H9 (cell line): ENCODE results near the gene STX1A. TPM values are rescaled to one million over a fixed set of nuclear protein-coding genes. Genes with fewer than 3 reads are reported as not detected.

Source experiments
- DNase-seq: peaks from one replicate; pipeline ENCODE4 v3.0.0-alpha.2; 2017
- H2AFZ ChIP-seq: one replicate; pipeline ENCODE4 v1.6.1; 2013; ENCODE audit warnings: mild to moderate bottlenecking, low read length, control low read depth, moderate library complexity
- H2AK5ac ChIP-seq: 2 replicates; pipeline ENCODE4 v1.6.1; 2013; ENCODE audit warnings: low read length, control low read depth, mixed read lengths; ENCODE audit not compliant: insufficient read length
- H2BK120ac ChIP-seq: one replicate; pipeline ENCODE4 v1.6.1; 2013; ENCODE audit warnings: low read depth, mild to moderate bottlenecking, low read length, control low read depth, inconsistent platforms; ENCODE audit not compliant: poor library complexity, severe bottlenecking
- H2BK12ac ChIP-seq: 2 replicates; pipeline ENCODE4 v1.6.1; 2013; ENCODE audit warnings: low read length, control low read depth, mixed read lengths, low read depth; ENCODE audit not compliant: insufficient read length
- H2BK15ac ChIP-seq: 2 replicates; pipeline ENCODE4 v1.6.1; 2013; ENCODE audit warnings: low read depth, low read length, control low read depth
- H2BK20ac ChIP-seq: one replicate; pipeline ENCODE4 v1.6.1; 2013; ENCODE audit warnings: low read depth, mild to moderate bottlenecking, low read length, control low read depth, inconsistent platforms; ENCODE audit not compliant: poor library complexity, severe bottlenecking
- H2BK5ac ChIP-seq: 2 replicates; pipeline ENCODE4 v1.6.1; 2013; ENCODE audit warnings: low read length, control low read depth, mixed read lengths; ENCODE audit not compliant: insufficient read length
- H3K14ac ChIP-seq: 2 replicates; pipeline ENCODE4 v1.6.1; 2013; ENCODE audit warnings: low read length, control low read depth; ENCODE audit not compliant: insufficient read depth
- H3K18ac ChIP-seq: 2 replicates; pipeline ENCODE4 v1.6.1; 2013; ENCODE audit warnings: low read depth, mild to moderate bottlenecking, mixed read lengths, low read length, control low read depth; ENCODE audit not compliant: insufficient read length
- H3K23ac ChIP-seq: 2 replicates; pipeline ENCODE4 v1.6.1; 2013; ENCODE audit warnings: low read length, control low read depth, mixed read lengths, low read depth; ENCODE audit not compliant: insufficient read length
- H3K23me2 ChIP-seq: 2 replicates; pipeline ENCODE4 v1.6.1; 2013; ENCODE audit warnings: low read depth, mild to moderate bottlenecking, mixed read lengths, low read length, control low read depth; ENCODE audit not compliant: insufficient read length, poor library complexity, severe bottlenecking
- H3K27ac ChIP-seq: 2 replicates; pipeline ENCODE4 v1.5.1; 2013; ENCODE audit warnings: low read length, control low read depth, mixed read lengths, low read depth; ENCODE audit not compliant: insufficient read length
- H3K27me3 ChIP-seq: 2 replicates; pipeline ENCODE4 v1.6.1; 2013; ENCODE audit warnings: low read length, control low read depth, inconsistent platforms; ENCODE audit not compliant: insufficient read depth
- H3K4ac ChIP-seq: 2 replicates; pipeline ENCODE4 v1.6.1; 2013; ENCODE audit warnings: low read depth, mild to moderate bottlenecking, control low read depth, inconsistent platforms, low read length, moderate library complexity
- H3K4me1 ChIP-seq: 2 replicates; pipeline ENCODE4 v1.6.1; 2013; ENCODE audit warnings: low read length, control low read depth, inconsistent platforms; ENCODE audit not compliant: insufficient read depth
- H3K4me2 ChIP-seq: 2 replicates; pipeline ENCODE4 v1.6.1; 2013; ENCODE audit warnings: low read length, control low read depth, mixed read lengths; ENCODE audit not compliant: insufficient read length, insufficient read depth
- H3K56ac ChIP-seq: 2 replicates; pipeline ENCODE4 v1.6.1; 2013; ENCODE audit warnings: low read depth, mild to moderate bottlenecking, mixed read lengths, low read length, control low read depth; ENCODE audit not compliant: insufficient read length
- H3K79me1 ChIP-seq: 2 replicates; pipeline ENCODE4 v1.6.1; 2013; ENCODE audit warnings: low read depth, mild to moderate bottlenecking, moderate library complexity, low read length, control low read depth, inconsistent platforms; ENCODE audit not compliant: insufficient read depth, poor library complexity, severe bottlenecking
- H3K79me2 ChIP-seq: 2 replicates; pipeline ENCODE4 v1.6.1; 2013; ENCODE audit warnings: low read length, control low read depth, inconsistent platforms; ENCODE audit not compliant: insufficient read depth
- H3K9ac ChIP-seq: 2 replicates; pipeline ENCODE4 v1.6.1; 2013; ENCODE audit warnings: low read length, control low read depth, mixed read lengths; ENCODE audit not compliant: insufficient read length; ENCODE audit errors: extremely low read depth
- H3K9me3 ChIP-seq: one replicate; pipeline ENCODE4 v1.6.1; 2013; ENCODE audit warnings: low read depth, low read length, inconsistent platforms; ENCODE audit not compliant: control insufficient read depth
- H3T11ph ChIP-seq: one replicate; pipeline ENCODE4 v1.6.1; 2013; ENCODE audit warnings: mild to moderate bottlenecking, low read length, control low read depth, inconsistent platforms
- H4K20me1 ChIP-seq: one replicate; pipeline ENCODE4 v1.6.1; 2013; ENCODE audit not compliant: control insufficient read depth, insufficient read length, insufficient read depth
- H4K5ac ChIP-seq: 2 replicates; pipeline ENCODE4 v1.6.1; 2013; ENCODE audit warnings: low read depth, mild to moderate bottlenecking, mixed read lengths, low read length, control low read depth; ENCODE audit not compliant: insufficient read length
- H4K8ac ChIP-seq: replicated peaks from 2 replicates; pipeline ENCODE4 v1.6.1; 2013; ENCODE audit warnings: low read length, control low read depth, mixed read lengths, low read depth; ENCODE audit not compliant: insufficient read length
- H4K91ac ChIP-seq: 2 replicates; pipeline ENCODE4 v1.6.1; 2013; ENCODE audit warnings: low read depth, mild to moderate bottlenecking, moderate library complexity, mixed read lengths, low read length, control low read depth; ENCODE audit not compliant: insufficient read length
- H3K27ac Mint-ChIP-seq, 3 experiments: 2 replicates in 2 of 3; 3 replicates in 1 of 3; pipeline ENCODE4 v1.8.0; 2020 to 2021; ENCODE audit warnings: mixed read lengths in 3 of 3, mild to moderate bottlenecking in 1 of 3, moderate library complexity in 1 of 3
- H3K27me3 Mint-ChIP-seq: 2 replicates; pipeline ENCODE4 v1.8.0; 2021; ENCODE audit warnings: low read depth, mild to moderate bottlenecking, moderate library complexity, mixed read lengths
- H3K36me3 Mint-ChIP-seq, 3 experiments: 2 replicates in 2 of 3; 3 replicates in 1 of 3; pipeline ENCODE4 v1.8.0; 2020 to 2021; ENCODE audit warnings: low read depth in 3 of 3, mixed read lengths in 3 of 3; ENCODE audit not compliant: insufficient read depth in 1 of 3
- H3K4me1 Mint-ChIP-seq, 2 experiments: 2 replicates each; pipeline ENCODE4 v1.8.0; 2020; ENCODE audit warnings: mixed read lengths in 2 of 2
- H3K4me3 Mint-ChIP-seq, 2 experiments: 2 replicates in 1 of 2; 3 replicates in 1 of 2; pipeline ENCODE4 v1.8.0; 2020 to 2021; ENCODE audit warnings: mild to moderate bottlenecking in 2 of 2, mixed read lengths in 2 of 2, moderate library complexity in 1 of 2
- H3K9me3 Mint-ChIP-seq, 2 experiments: 2 replicates in 1 of 2; 3 replicates in 1 of 2; pipeline ENCODE4 v1.8.0; 2020; ENCODE audit warnings: mild to moderate bottlenecking in 2 of 2, mixed read lengths in 2 of 2, moderate library complexity in 1 of 2
- WGBS: extraction: QIAGEN DNeasy Blood & Tissue Kit; methylation state at CpG from one replicate; pipeline ENCODE4 v1.1.7; 2013; ENCODE audit warnings: missing lambda C conversion rate, low lambda C conversion rate, mixed read lengths; ENCODE audit not compliant: insufficient read length; ENCODE audit errors: extremely low coverage; 5-methylcytosine and 5-hydroxymethylcytosine counted together
- total RNA-seq: library from RNA; stranded (reverse); gene quantifications from 2 replicates; pipeline ENCODE4 v1.2.1, GENCODE V29; 2021
- TF ChIP-seq, protein P1 (sequence below): fragments of 200-600 bp; sonication (generic); conservative IDR thresholded peaks from 3 replicates; pipeline ENCODE4 v1.8.0; 2021; ENCODE audit warnings: antibody characterized with exemption, mild to moderate bottlenecking

STX1A gene
- total RNA-seq, 1 experiment from 2014 or later = 10.1 TPM

DNA sequence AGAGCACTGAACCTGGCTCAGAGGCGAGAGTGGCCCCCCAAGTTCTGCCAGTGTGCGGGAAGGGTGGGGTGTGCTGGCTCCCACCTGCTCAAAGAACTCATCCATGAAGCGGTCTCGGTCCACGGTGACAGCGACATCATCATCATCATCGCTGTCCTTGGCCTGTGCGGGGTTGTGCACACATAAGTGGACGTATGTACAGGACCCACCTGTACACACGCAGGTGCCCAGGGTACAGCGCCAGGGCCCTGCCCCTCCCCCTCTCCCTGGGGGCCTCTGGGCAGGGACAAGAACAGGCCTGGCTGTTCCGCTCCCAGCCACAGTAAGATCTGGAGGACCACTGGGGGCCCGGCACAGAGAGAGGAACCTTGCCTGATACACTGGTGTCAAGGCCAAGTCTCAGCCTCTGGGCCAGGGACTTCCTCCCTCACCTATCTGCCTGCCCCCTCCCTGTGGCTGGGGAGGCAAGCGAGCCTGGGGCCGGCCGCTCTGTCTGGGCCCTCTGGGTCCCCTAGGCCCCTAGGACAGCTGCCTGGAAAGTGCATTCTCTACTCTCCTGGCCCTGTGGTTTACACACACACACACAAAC, 10.4 kb downstream of the STX1A start:
- H2BK15ac ChIP-seq = no peak overlapping the region
- no peak overlapping the region for H4K91ac ChIP-seq
- Mint-ChIP-seq H3K27ac (no peak overlapping the region; a peak in 1 of 7 replicates), H3K36me3 (no peaks in the 10 kb centered on the region), H3K9me3 (no peaks in the 10 kb centered on the region), H3K27me3 (peaks cover 4% of the 10 kb centered on the region; the same call in 1 of the 2 replicates), H3K4me1 (peaks cover 3 to 22% of the 10 kb centered on the region in 2 experiments; a peak in 3 of 4 replicates), H3K4me3 (no peak overlapping the region)
- H3K14ac ChIP-seq = no peak overlapping the region
- H3K23ac ChIP-seq = no peak overlapping the region
- no peak overlapping the region for H2BK120ac ChIP-seq
- WGBS = no CpG with 5 or more reads among the region's 16 CpGs
- H2BK20ac ChIP-seq = no peak overlapping the region
- DNase-seq = no peak
- H3K27me3 ChIP-seq = no peaks in the 10 kb centered on the region
- no peak overlapping the region for H2BK5ac ChIP-seq
- peaks cover 2% of the 10 kb centered on the region for H3K23me2 ChIP-seq
- no peak overlapping the region for H3K9ac ChIP-seq
- TF ChIP-seq, protein P1, sequence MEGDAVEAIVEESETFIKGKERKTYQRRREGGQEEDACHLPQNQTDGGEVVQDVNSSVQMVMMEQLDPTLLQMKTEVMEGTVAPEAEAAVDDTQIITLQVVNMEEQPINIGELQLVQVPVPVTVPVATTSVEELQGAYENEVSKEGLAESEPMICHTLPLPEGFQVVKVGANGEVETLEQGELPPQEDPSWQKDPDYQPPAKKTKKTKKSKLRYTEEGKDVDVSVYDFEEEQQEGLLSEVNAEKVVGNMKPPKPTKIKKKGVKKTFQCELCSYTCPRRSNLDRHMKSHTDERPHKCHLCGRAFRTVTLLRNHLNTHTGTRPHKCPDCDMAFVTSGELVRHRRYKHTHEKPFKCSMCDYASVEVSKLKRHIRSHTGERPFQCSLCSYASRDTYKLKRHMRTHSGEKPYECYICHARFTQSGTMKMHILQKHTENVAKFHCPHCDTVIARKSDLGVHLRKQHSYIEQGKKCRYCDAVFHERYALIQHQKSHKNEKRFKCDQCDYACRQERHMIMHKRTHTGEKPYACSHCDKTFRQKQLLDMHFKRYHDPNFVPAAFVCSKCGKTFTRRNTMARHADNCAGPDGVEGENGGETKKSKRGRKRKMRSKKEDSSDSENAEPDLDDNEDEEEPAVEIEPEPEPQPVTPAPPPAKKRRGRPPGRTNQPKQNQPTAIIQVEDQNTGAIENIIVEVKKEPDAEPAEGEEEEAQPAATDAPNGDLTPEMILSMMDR = no peak
- H4K5ac ChIP-seq = no peak overlapping the region
- no peak overlapping the region for H2BK12ac ChIP-seq
- H3K4me1 ChIP-seq = no peaks in the 10 kb centered on the region
- no peak overlapping the region for H2AK5ac ChIP-seq
- H3K56ac ChIP-seq = no peak overlapping the region
- no peaks in the 10 kb centered on the region for H3K79me1 ChIP-seq
- no peak overlapping the region for H4K8ac ChIP-seq
- no peak overlapping the region for H3K4ac ChIP-seq
- H3K9me3 ChIP-seq = no peaks in the 10 kb centered on the region
- no peaks in the 10 kb centered on the region for H4K20me1 ChIP-seq
- H2AFZ ChIP-seq = no peak overlapping the region
- H3K79me2 ChIP-seq = no peaks in the 10 kb centered on the region
- H3K4me2 ChIP-seq = no peak overlapping the region
- H3T11ph ChIP-seq = no peak overlapping the region
- no peak overlapping the region for H3K18ac ChIP-seq
- H3K27ac ChIP-seq = no peak overlapping the region
